WTC11 (cell line): ENCODE results near the gene LHX3. TPM values are rescaled to one million over a fixed set of nuclear protein-coding genes. Genes with fewer than 3 reads are reported as not detected.

Experiments
- ATAC-seq: fragments of 200-7000 bp; cut with Tn5 transposase; 2 replicates; pipeline ENCODE4 v1.10.0; 2021; ENCODE audit warnings: mild to moderate bottlenecking, moderate library complexity
- CTCF ChIA-PET: fragments of 300-600 bp; sonication (Branson Sonifier 250); formaldehyde crosslinking; loops from one replicate; lab custom pipeline; 2021; ENCODE audit warnings: antibody characterized with exemption; lab: Charles Lee
- POLR2A ChIA-PET: fragments of 350-600 bp; sonication (Branson Sonifier 250); formaldehyde crosslinking; loops from one replicate; lab custom pipeline; 2021; ENCODE audit warnings: antibody characterized with exemption; lab: Charles Lee
- DNase-seq: peaks from one replicate; pipeline ENCODE4 v3.0.0; 2021; ENCODE audit warnings: low spot score
- H3K27ac Mint-ChIP-seq: 2 replicates; pipeline ENCODE4 v1.8.0; 2021; ENCODE audit warnings: mixed read lengths
- H3K27me3 Mint-ChIP-seq: 2 replicates; pipeline ENCODE4 v1.8.0; 2021; ENCODE audit warnings: low read depth, mild to moderate bottlenecking, moderate library complexity, mixed read lengths
- H3K36me3 Mint-ChIP-seq: 2 replicates; pipeline ENCODE4 v1.8.0; 2021; ENCODE audit warnings: mixed read lengths
- H3K4me1 Mint-ChIP-seq: 2 replicates; pipeline ENCODE4 v1.8.0; 2022; ENCODE audit warnings: mixed read lengths
- H3K4me3 Mint-ChIP-seq: 2 replicates; pipeline ENCODE4 v1.8.0; 2021; ENCODE audit warnings: mild to moderate bottlenecking, moderate library complexity, mixed read lengths
- H3K9me3 Mint-ChIP-seq: 2 replicates; pipeline ENCODE4 v1.8.0; 2021; ENCODE audit warnings: mixed read lengths
- ELF4 ChIP-seq: sonication (generic); formaldehyde crosslinking; IDR thresholded peaks from 2 replicates; pipeline ENCODE4 v1.8.1; 2022; ENCODE audit warnings: low read depth, mild to moderate bottlenecking, moderate library complexity, missing genetic modification reagents
- GRHL2 ChIP-seq: fragments of 250-450 bp; sonication (Bioruptor Pico); IDR thresholded peaks from 2 replicates; pipeline ENCODE4 v1.8.0; 2022; ENCODE audit warnings: mild to moderate bottlenecking, moderate library complexity; ENCODE audit not compliant: insufficient replicate concordance, severe bottlenecking
- JUN ChIP-seq: sonication (generic); formaldehyde crosslinking; IDR thresholded peaks from 2 replicates; pipeline ENCODE4 v1.8.0; 2023; ENCODE audit warnings: mild to moderate bottlenecking, missing genetic modification reagents
- NFE2L1 ChIP-seq: sonication (generic); formaldehyde crosslinking; IDR thresholded peaks from 2 replicates; pipeline ENCODE4 v1.8.1; 2023; ENCODE audit warnings: missing genetic modification reagents
- NFYB ChIP-seq: sonication (generic); formaldehyde crosslinking; conservative IDR thresholded peaks from 2 replicates; pipeline ENCODE4 v1.8.0; 2022; ENCODE audit warnings: low read depth, missing genetic modification reagents
- NR1H2 ChIP-seq: sonication (generic); formaldehyde crosslinking; IDR thresholded peaks from 2 replicates; pipeline ENCODE4 v1.9.0; 2021; ENCODE audit warnings: mild to moderate bottlenecking, moderate library complexity, missing genetic modification reagents
- NR3C1 ChIP-seq: sonication (generic); formaldehyde crosslinking; conservative IDR thresholded peaks from 2 replicates; pipeline ENCODE4 v1.8.1; 2023; ENCODE audit warnings: low read depth, mild to moderate bottlenecking, missing genetic modification reagents
- RORB ChIP-seq: fragments of 250-450 bp; sonication (Bioruptor Pico); IDR thresholded peaks from 2 replicates; pipeline ENCODE4 v1.9.0; 2021; ENCODE audit warnings: mild to moderate bottlenecking
- SMAD3 ChIP-seq: sonication (generic); formaldehyde crosslinking; IDR thresholded peaks from 2 replicates; pipeline ENCODE4 v1.8.0; 2022; ENCODE audit warnings: missing genetic modification reagents, mild to moderate bottlenecking, borderline replicate concordance
- SOX15 ChIP-seq: fragments of 250-450 bp; sonication (Bioruptor Pico); IDR thresholded peaks from 2 replicates; pipeline ENCODE4 v1.9.0; 2021; ENCODE audit warnings: mild to moderate bottlenecking
- TEAD1 ChIP-seq: sonication (generic); formaldehyde crosslinking; IDR thresholded peaks from 2 replicates; pipeline ENCODE4 v1.8.0; 2022; ENCODE audit warnings: mild to moderate bottlenecking, missing genetic modification reagents
- ZNF138 ChIP-seq: sonication (generic); formaldehyde crosslinking; conservative IDR thresholded peaks from 2 replicates; pipeline ENCODE4 v1.8.1; 2022; ENCODE audit warnings: mild to moderate bottlenecking, moderate library complexity, missing genetic modification reagents
- ZNF396 ChIP-seq: fragments of 250-450 bp; sonication (Bioruptor Pico); IDR thresholded peaks from 2 replicates; pipeline ENCODE4 v1.8.0; 2021; ENCODE audit warnings: mild to moderate bottlenecking, moderate library complexity, borderline replicate concordance
- total RNA-seq: library from RNA; stranded (reverse); gene quantifications from 3 replicates; pipeline ENCODE4 v1.2.3, GENCODE V29; 2021
- TF ChIP-seq, protein P1 (sequence below): sonication (generic); formaldehyde crosslinking; IDR thresholded peaks from 2 replicates; pipeline ENCODE4 v1.8.1; 2022; ENCODE audit warnings: mild to moderate bottlenecking, moderate library complexity, missing genetic modification reagents
- TF ChIP-seq, protein P2 (sequence below): fragments of 200-600 bp; IDR thresholded peaks from 2 replicates; pipeline ENCODE4 v1.8.0; 2022; ENCODE audit warnings: antibody characterized with exemption
- TF ChIP-seq, protein P3 (sequence below): sonication (generic); formaldehyde crosslinking; IDR thresholded peaks from 2 replicates; pipeline ENCODE4 v1.8.1; 2022; ENCODE audit warnings: mild to moderate bottlenecking, missing genetic modification reagents, moderate library complexity, borderline replicate concordance
- TF ChIP-seq, protein P4 (sequence below): sonication (generic); formaldehyde crosslinking; IDR thresholded peaks from 2 replicates; pipeline ENCODE4 v1.8.0; 2022; ENCODE audit warnings: mild to moderate bottlenecking, missing genetic modification reagents
- TF ChIP-seq, protein P5 (sequence below): sonication (generic); formaldehyde crosslinking; IDR thresholded peaks from 2 replicates; pipeline ENCODE4 v1.8.1; 2023; ENCODE audit warnings: mild to moderate bottlenecking, missing genetic modification reagents
- TF ChIP-seq, protein P6 (sequence below): sonication (generic); formaldehyde crosslinking; IDR thresholded peaks from 2 replicates; pipeline ENCODE4 v1.8.0; 2022; ENCODE audit warnings: mild to moderate bottlenecking, missing genetic modification reagents
- TF ChIP-seq, protein P7 (sequence below): fragments of 250-450 bp; sonication (Bioruptor Pico); IDR thresholded peaks from 2 replicates; pipeline ENCODE4 v1.9.0; 2021; ENCODE audit warnings: moderate library complexity, mild to moderate bottlenecking, inconsistent platforms, borderline replicate concordance
- TF ChIP-seq, protein P8 (sequence below): sonication (generic); formaldehyde crosslinking; IDR thresholded peaks from 2 replicates; pipeline ENCODE4 v1.8.1; 2022; ENCODE audit warnings: low read depth, mild to moderate bottlenecking, moderate library complexity, missing genetic modification reagents, borderline replicate concordance

LHX3 gene
- total RNA-seq, 1 experiment from 2014 or later: not detected

DNA sequence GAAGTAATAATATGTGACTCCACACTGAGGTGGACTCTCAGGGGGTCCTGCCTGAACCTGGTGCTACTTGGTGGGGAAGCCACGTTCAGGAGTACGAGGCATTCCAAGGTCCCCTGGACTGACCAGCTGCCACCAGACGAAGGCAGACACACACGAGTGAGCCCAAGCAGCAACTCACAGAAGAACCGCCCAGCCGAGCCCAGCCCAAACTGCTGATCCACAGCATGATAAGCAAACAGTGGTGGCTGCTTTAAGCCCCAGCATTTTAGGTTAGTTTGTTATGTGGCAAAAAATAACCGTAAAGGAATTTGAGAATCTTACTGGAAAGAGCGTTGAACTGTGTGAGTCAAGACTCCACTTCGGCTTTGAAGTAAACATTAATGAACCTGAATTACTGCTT is 8.8 kb upstream of the LHX3 start:
- CTCF ChIA-PET: no interaction called here

DNA sequence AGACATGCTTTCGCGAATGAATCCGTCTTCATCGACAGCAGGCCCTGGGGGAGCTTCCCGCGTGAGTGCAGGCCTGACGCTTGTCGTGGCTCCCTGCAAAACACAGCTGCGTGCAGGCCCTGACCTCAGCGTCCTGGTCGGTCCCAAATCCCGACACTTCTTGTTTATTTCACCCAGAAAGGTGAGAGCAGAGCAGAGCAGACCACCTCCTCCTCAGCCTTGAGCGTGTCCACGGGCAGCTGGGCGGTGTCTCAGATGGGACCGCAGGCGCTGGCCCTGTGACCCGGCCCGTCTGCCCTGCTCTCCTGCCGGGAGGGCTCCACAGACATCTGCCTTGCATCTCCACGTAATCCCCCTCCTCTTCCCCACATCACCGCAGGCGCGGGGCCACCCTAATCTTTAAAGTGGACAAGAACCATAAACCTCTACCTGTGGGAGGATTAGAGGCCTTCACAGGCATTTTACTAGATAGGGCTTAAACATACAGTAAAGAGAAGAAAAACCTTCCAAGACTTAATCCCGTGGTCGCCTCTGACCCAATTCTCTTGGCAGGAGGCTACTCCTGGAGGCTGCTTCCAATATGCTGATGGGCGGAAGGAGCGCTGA is 7.5 kb upstream of the LHX3 start:
- Mint-ChIP-seq H3K4me1 (no peaks in the 10 kb centered on the region), H3K4me3 (no peak overlapping the region), H3K36me3 (peaks cover 47% of the 10 kb centered on the region), H3K27me3 (no peaks in the 10 kb centered on the region), H3K27ac (no peak overlapping the region; the same call in 1 of the 2 replicates), H3K9me3 (peaks cover 6% of the 10 kb centered on the region; the same call in 1 of the 2 replicates)
- ATAC-seq (no peak), DNase-seq (no peak)
- ChIA-PET CTCF (interaction anchor here (0.7 kb wide), 1 partner anchor 237 kb away, joined by 3 read pairs; no protein-coding TSS in a partner anchor), POLR2A (no interaction called here)
- TF ChIP-seq, protein P1, sequence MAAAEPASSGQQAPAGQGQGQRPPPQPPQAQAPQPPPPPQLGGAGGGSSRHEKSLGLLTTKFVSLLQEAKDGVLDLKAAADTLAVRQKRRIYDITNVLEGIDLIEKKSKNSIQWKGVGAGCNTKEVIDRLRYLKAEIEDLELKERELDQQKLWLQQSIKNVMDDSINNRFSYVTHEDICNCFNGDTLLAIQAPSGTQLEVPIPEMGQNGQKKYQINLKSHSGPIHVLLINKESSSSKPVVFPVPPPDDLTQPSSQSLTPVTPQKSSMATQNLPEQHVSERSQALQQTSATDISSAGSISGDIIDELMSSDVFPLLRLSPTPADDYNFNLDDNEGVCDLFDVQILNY: no peak
- TF ChIP-seq, protein P2, sequence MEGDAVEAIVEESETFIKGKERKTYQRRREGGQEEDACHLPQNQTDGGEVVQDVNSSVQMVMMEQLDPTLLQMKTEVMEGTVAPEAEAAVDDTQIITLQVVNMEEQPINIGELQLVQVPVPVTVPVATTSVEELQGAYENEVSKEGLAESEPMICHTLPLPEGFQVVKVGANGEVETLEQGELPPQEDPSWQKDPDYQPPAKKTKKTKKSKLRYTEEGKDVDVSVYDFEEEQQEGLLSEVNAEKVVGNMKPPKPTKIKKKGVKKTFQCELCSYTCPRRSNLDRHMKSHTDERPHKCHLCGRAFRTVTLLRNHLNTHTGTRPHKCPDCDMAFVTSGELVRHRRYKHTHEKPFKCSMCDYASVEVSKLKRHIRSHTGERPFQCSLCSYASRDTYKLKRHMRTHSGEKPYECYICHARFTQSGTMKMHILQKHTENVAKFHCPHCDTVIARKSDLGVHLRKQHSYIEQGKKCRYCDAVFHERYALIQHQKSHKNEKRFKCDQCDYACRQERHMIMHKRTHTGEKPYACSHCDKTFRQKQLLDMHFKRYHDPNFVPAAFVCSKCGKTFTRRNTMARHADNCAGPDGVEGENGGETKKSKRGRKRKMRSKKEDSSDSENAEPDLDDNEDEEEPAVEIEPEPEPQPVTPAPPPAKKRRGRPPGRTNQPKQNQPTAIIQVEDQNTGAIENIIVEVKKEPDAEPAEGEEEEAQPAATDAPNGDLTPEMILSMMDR: no peak

More for the DNA sequence above, 8.8 kb upstream of the LHX3 start:
- Mint-ChIP-seq H3K9me3 (peaks cover 6% of the 10 kb centered on the region; the same call in 1 of the 2 replicates), H3K4me3 (no peak overlapping the region), H3K4me1 (no peaks in the 10 kb centered on the region), H3K27ac (no peak overlapping the region), H3K27me3 (no peaks in the 10 kb centered on the region), H3K36me3 (peaks cover 43% of the 10 kb centered on the region)
- ATAC-seq (no peak), DNase-seq (no peak)
- TF ChIP-seq GRHL2 (CRISPR knock-in tag) (no peak), NR3C1 (CRISPR knock-in tag) (no peak), ELF4 (CRISPR knock-in tag) (no peak), ZNF138 (CRISPR knock-in tag) (no peak), NR1H2 (CRISPR knock-in tag) (no peak), NFYB (no peak), NFE2L1 (CRISPR knock-in tag) (no peak), SOX15 (no peak), TEAD1 (CRISPR knock-in tag) (no peak), RORB (no peak), JUN (CRISPR knock-in tag) (no peak), ZNF396 (CRISPR knock-in tag) (no peak), SMAD3 (CRISPR knock-in tag) (no peak)
- TF ChIP-seq, protein P3, sequence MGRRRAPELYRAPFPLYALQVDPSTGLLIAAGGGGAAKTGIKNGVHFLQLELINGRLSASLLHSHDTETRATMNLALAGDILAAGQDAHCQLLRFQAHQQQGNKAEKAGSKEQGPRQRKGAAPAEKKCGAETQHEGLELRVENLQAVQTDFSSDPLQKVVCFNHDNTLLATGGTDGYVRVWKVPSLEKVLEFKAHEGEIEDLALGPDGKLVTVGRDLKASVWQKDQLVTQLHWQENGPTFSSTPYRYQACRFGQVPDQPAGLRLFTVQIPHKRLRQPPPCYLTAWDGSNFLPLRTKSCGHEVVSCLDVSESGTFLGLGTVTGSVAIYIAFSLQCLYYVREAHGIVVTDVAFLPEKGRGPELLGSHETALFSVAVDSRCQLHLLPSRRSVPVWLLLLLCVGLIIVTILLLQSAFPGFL (CRISPR knock-in tag): no peak
- TF ChIP-seq, protein P4, sequence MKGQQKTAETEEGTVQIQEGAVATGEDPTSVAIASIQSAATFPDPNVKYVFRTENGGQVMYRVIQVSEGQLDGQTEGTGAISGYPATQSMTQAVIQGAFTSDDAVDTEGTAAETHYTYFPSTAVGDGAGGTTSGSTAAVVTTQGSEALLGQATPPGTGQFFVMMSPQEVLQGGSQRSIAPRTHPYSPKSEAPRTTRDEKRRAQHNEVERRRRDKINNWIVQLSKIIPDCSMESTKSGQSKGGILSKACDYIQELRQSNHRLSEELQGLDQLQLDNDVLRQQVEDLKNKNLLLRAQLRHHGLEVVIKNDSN (CRISPR knock-in tag): no peak
- TF ChIP-seq, protein P5, sequence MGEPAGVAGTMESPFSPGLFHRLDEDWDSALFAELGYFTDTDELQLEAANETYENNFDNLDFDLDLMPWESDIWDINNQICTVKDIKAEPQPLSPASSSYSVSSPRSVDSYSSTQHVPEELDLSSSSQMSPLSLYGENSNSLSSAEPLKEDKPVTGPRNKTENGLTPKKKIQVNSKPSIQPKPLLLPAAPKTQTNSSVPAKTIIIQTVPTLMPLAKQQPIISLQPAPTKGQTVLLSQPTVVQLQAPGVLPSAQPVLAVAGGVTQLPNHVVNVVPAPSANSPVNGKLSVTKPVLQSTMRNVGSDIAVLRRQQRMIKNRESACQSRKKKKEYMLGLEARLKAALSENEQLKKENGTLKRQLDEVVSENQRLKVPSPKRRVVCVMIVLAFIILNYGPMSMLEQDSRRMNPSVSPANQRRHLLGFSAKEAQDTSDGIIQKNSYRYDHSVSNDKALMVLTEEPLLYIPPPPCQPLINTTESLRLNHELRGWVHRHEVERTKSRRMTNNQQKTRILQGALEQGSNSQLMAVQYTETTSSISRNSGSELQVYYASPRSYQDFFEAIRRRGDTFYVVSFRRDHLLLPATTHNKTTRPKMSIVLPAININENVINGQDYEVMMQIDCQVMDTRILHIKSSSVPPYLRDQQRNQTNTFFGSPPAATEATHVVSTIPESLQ (CRISPR knock-in tag): no peak
- TF ChIP-seq, protein P6, sequence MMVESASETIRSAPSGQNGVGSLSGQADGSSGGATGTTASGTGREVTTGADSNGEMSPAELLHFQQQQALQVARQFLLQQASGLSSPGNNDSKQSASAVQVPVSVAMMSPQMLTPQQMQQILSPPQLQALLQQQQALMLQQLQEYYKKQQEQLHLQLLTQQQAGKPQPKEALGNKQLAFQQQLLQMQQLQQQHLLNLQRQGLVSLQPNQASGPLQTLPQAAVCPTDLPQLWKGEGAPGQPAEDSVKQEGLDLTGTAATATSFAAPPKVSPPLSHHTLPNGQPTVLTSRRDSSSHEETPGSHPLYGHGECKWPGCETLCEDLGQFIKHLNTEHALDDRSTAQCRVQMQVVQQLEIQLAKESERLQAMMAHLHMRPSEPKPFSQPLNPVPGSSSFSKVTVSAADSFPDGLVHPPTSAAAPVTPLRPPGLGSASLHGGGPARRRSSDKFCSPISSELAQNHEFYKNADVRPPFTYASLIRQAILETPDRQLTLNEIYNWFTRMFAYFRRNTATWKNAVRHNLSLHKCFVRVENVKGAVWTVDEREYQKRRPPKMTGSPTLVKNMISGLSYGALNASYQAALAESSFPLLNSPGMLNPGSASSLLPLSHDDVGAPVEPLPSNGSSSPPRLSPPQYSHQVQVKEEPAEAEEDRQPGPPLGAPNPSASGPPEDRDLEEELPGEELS: no peak
- TF ChIP-seq, protein P7, sequence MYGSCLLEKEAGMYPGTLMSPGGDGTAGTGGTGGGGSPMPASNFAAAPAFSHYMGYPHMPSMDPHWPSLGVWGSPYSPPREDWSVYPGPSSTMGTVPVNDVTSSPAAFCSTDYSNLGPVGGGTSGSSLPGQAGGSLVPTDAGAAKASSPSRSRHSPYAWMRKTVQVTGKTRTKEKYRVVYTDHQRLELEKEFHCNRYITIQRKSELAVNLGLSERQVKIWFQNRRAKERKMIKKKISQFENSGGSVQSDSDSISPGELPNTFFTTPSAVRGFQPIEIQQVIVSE (CRISPR knock-in tag): no peak
- TF ChIP-seq, protein P8, sequence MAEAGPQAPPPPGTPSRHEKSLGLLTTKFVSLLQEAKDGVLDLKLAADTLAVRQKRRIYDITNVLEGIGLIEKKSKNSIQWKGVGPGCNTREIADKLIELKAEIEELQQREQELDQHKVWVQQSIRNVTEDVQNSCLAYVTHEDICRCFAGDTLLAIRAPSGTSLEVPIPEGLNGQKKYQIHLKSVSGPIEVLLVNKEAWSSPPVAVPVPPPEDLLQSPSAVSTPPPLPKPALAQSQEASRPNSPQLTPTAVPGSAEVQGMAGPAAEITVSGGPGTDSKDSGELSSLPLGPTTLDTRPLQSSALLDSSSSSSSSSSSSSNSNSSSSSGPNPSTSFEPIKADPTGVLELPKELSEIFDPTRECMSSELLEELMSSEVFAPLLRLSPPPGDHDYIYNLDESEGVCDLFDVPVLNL: no peak
- POLR2A ChIA-PET: no interaction called here
